ENCODE measurements around the gene ITGB3. TPM values are rescaled to one million over a fixed set of nuclear protein-coding genes. Genes with fewer than 3 reads are reported as not detected.
"Not testable (repeated sequence)": the region's sequence is repeated elsewhere in the genome, so short reads cannot be mapped to it uniquely, and the experiment has no call there.

The ITGB3 gene
- total RNA-seq, 2 donors from 2014 or later: 3.4 to 12.4 TPM

GRCh38 chr17:47262586-47262985, 9.0 kb downstream of the ITGB3 start:
- Histone ChIP-seq H3K9me3 (no peaks in the 10 kb centered on the region), H3K27ac (no peak overlapping the region), H3K27me3 (replicated peaks; ENCODE audit: insufficient read depth) (no peaks in the 10 kb centered on the region), H3K36me3 (no peaks in the 10 kb centered on the region), H3K4me1 (replicated peaks) (no peaks in the 10 kb centered on the region), H3K4me3 (no peak overlapping the region)
- no peak for DNase-seq (ENCODE audit: low spot score)
- no peak for TF ChIP-seq POLR2AphosphoS5 (IDR thresholded peaks at IDR 0.05)
- 78% methylated on average over 7 of the region's 7 CpGs for WGBS
- intact Hi-C loops (cut with DNase I): no loop called here

GRCh38 chr17:47264166-47264565, 10.5 kb downstream of the ITGB3 start:
- no peak for DNase-seq (ENCODE audit: low spot score)
- TF ChIP-seq CTCF (IDR thresholded peaks at IDR 0.05): no peak
- no peak for TF ChIP-seq POLR2AphosphoS5 (IDR thresholded peaks at IDR 0.05)
- TF ChIP-seq POLR2A (IDR thresholded peaks at IDR 0.05): no peak

GRCh38 chr17:47265983-47266541, 12.4 kb downstream of the ITGB3 start:
- Histone ChIP-seq H3K4me3 (no peak overlapping the region), H3K4me1 (replicated peaks) (no peaks in the 10 kb centered on the region), H3K27me3 (replicated peaks; ENCODE audit: insufficient read depth) (no peaks in the 10 kb centered on the region), H3K36me3 (no peaks in the 10 kb centered on the region), H3K27ac (no peak overlapping the region), H3K9me3 (no peaks in the 10 kb centered on the region)
- WGBS: 52% methylated on average over 2 of the region's 2 CpGs
- no peak for TF ChIP-seq POLR2AphosphoS5 (IDR thresholded peaks at IDR 0.05)
- no peak for TF ChIP-seq POLR2A (IDR thresholded peaks at IDR 0.05)
- no peak for TF ChIP-seq CTCF (IDR thresholded peaks at IDR 0.05)
- intact Hi-C loops (cut with DNase I): no loop called here
- DNase-seq (ENCODE audit: low spot score): no peak

More at GRCh38 chr17:47264166-47264565, 10.5 kb downstream of the ITGB3 start:
- Histone ChIP-seq H3K4me1 (replicated peaks) (no peaks in the 10 kb centered on the region), H3K4me3 (no peak overlapping the region), H3K36me3 (no peaks in the 10 kb centered on the region), H3K27ac (no peak overlapping the region), H3K9me3 (no peaks in the 10 kb centered on the region), H3K27me3 (replicated peaks; ENCODE audit: insufficient read depth) (no peaks in the 10 kb centered on the region)
- intact Hi-C loops (cut with DNase I): no loop called here
- 91% methylated on average over 2 of the region's 2 CpGs for WGBS

- no peak overlapping the region for H3K27ac ChIP-seq
- no peak for TF ChIP-seq POLR2A (IDR thresholded peaks at IDR 0.05)
- no peak for TF ChIP-seq POLR2AphosphoS5 (IDR thresholded peaks at IDR 0.05)
- no peak for TF ChIP-seq CTCF (IDR thresholded peaks at IDR 0.05)
These were observed 13.2 kb downstream of the ITGB3 start for GRCh38 chr17:47266782-47267181.

GRCh38 chr17:47267354-47267828, 13.8 kb downstream of the ITGB3 start:
- H3K27ac ChIP-seq: no peak overlapping the region
- 33% methylated on average over 1 of the region's 1 CpG for WGBS

More at GRCh38 chr17:47266782-47267181, 13.2 kb downstream of the ITGB3 start:
- Histone ChIP-seq H3K9me3 (no peaks in the 10 kb centered on the region), H3K4me3 (no peak overlapping the region), H3K36me3 (no peaks in the 10 kb centered on the region), H3K4me1 (replicated peaks) (no peaks in the 10 kb centered on the region), H3K27me3 (replicated peaks; ENCODE audit: insufficient read depth) (no peaks in the 10 kb centered on the region)
- DNase-seq (ENCODE audit: low spot score): no peak
- intact Hi-C loops (cut with DNase I): no loop called here
- WGBS: 82% methylated on average over 6 of the region's 6 CpGs

GRCh38 chr17:47268964-47269363, 15.3 kb downstream of the ITGB3 start:
- 88% methylated on average over 3 of the region's 3 CpGs for WGBS
- H3K4me1 ChIP-seq (replicated peaks); intact Hi-C loops (cut with DNase I); H3K4me3 ChIP-seq; H3K36me3 ChIP-seq; H3K9me3 ChIP-seq; H3K27ac ChIP-seq; DNase-seq (ENCODE audit: low spot score); H3K27me3 ChIP-seq (replicated peaks; ENCODE audit: insufficient read depth): not testable (repeated sequence)

More at GRCh38 chr17:47267354-47267828, 13.8 kb downstream of the ITGB3 start:
- H3K36me3 ChIP-seq: no peaks in the 10 kb centered on the region
- no peaks in the 10 kb centered on the region for H3K9me3 ChIP-seq
- intact Hi-C loops (cut with DNase I): no loop called here
- no peaks in the 10 kb centered on the region for H3K4me1 ChIP-seq (replicated peaks)
- H3K27me3 ChIP-seq (replicated peaks; ENCODE audit: insufficient read depth): no peaks in the 10 kb centered on the region
- TF ChIP-seq POLR2AphosphoS5 (IDR thresholded peaks at IDR 0.05) (no peak), POLR2A (IDR thresholded peaks at IDR 0.05) (no peak), CTCF (IDR thresholded peaks at IDR 0.05) (no peak)
- no peak for DNase-seq (ENCODE audit: low spot score)
- no peak overlapping the region for H3K4me3 ChIP-seq

- H3K27ac ChIP-seq; DNase-seq (ENCODE audit: low spot score); H3K36me3 ChIP-seq; H3K4me3 ChIP-seq; H3K4me1 ChIP-seq (replicated peaks); H3K27me3 ChIP-seq (replicated peaks; ENCODE audit: insufficient read depth); intact Hi-C loops (cut with DNase I); H3K9me3 ChIP-seq: not testable (repeated sequence)
These were observed 16.1 kb downstream of the ITGB3 start for GRCh38 chr17:47269561-47270280.
